SKM-1 treated with dmso at 0.1 percent for 144 hours (cell line): Measurements from ENCODE around the gene BCORL1.

Source experiments
- DNase-seq: peaks from one replicate; lab custom pipeline; 2025; ENCODE audit not compliant: unreplicated experiment; lab: John Stamatoyannopoulos, UW

BCORL1 gene

DNA sequence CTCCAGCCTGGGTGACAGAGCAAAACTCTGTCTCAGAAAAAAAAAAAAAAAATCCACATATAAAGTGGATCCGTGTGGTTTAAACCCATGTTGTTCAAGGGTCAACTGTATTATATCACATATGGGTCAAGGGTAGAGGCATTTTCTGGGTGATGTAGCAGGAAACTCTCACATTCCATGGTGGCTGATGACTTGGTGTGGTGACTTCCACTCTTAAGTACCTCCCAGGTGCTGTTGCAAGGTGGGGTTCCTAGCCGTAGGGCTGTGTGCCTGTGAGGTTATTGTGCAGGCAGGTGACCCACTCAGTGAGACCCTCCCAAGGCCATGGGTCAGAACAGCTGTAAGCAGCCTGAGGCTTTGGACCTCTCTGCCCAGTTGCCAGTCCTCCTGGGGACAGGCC lies 110.8 kb downstream of the BCORL1 start:
- DNase-seq: no peak

DNA sequence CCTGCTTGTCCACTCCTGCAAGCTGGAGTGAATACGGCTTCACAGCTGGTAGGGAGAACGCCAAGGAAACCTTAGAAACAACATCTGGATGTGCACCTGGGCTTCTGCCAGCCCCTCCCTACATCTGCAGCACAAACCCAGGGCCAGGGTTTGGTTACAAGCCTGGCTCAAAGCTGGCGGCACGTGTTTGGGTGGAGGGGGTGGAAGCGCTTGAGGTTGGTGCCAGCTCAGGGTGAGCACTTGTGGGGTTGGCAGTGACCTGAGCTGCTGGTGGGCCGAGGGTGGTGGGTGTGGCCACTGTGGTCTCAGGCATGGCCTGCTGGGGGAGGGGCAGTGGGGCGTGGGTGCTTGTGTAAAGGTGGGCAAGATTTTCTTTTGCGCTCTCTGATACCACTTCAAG lies 112.3 kb downstream of the BCORL1 start:
- no peak for DNase-seq

DNA sequence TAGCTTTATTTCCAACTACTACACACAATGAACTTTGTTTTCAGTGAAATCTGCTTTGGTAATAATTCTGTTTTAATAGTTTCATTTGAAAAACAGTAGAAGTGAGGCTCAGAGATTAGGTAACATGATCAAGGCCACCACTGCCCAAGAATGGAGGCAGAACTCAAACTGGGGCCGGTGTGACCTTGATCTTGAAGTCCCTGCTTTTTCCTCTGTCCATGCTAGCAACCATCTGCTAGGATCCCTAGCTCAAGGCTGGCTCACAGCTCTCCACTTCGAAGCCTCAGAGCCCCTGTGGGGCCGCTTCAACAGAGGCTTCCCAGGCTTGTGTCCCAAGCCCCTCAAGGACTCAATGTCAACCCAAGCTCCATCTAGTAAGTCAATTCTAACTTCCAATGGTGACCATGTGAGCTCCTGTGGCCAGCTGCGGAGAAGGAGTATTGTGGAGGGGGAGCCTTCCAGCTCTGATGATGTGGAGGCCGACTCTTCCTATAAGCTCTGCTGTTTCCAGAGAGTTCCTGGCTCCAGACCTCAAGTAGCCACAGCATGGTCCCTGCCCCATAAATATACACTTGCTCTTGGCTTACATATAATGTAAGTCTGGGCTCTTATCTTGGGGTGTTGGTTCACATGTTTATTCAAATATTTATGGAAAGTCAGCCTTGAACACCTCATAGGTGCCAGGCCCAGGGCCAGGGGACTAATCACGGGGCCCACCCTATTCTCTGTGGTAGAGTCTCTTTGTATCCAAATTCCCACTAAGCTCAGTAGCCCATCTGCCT lies 113.0 kb downstream of the BCORL1 start:
- DNase-seq: no peak

DNA sequence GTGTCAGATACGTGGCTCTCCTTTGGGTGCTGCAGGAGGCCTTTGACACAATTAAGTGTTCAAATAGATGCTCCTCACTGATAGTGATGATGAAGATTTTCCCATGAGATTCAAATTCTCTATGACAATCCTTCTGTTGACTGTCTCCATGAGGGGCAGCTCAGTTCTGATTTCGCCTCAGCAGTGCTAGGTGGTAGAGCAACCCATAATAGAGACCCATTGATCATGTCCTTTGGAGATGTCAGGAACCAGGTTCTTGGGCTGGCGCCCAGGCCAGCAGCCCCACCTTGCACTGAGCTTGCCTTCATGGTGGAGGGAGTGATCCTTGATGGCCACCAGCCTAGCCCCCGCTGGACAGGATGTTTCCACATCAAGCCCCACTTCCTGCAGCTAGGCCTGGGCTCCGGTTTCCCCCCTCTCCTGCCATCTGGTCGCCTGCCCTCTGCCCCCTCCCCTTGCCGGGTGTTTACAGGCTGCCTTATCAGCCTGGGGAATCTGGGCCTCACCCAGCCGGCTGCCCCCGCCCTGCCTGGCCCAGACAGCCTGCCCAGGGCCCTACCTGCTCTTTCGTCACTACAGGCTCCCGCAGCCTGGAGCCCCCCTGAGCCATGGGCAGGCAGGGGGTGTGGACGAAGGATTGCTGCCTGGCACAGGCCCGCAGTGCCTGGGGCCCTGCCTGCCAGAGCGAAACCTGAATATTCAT lies 115.2 kb downstream of the BCORL1 start:
- DNase-seq: no peak

DNA sequence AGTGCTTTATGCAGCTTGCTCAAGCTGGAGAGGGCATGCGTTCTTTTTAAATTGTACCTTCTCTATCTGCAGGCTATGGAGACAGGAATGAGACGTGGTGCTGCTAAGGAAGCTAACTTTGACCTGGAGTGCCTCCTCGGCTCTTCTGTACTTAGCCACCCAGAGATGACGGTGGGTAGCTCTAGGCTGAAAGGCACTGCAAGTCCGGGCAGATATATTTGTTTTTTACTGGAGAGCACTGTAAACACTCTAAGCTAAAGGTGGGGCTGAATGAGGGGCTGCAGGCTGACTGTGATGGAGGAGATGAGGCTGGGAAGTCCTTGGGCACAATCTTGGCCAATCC lies 115.7 kb downstream of the BCORL1 start:
- DNase-seq: no peak

DNA sequence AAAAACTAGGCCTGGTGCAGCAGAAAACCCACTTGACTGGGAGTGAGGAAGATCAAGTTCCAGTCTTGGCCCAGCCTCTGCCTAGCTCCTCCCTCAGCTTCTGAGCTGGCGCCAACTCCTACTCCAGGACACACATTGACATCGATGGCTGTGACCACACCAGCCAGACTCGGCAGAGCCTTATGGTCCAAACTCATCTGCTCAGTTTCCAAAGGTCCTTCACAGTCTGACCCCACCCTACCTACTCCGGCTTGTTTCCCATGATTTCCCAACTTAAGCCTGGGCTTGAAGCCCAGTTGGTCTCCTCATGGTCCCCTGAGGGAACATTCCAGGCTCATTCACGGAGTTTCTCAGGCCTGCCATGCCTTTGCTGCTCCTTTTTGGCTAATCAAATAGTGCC lies 117.7 kb downstream of the BCORL1 start:
- no peak for DNase-seq

DNA sequence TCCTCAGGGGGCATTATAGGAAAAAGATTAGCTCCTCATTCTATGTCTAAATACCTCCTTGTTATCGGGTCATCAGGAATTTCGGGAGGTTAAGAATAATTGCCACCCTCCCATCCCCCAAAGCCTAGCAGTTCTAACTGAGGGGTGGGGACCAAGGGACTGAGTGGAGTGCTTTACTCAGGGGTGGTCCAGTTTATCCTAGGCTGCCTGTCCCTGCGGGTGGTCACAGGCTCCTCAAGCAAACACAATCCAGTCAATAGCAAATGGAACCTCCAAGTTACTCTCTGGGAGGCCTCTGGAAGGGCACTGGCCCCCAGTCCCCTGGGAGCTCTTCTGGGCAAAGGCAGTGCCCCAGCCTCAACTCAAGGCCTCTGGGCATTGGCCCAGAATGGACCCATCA lies 121.2 kb downstream of the BCORL1 start:
- DNase-seq: no peak

DNA sequence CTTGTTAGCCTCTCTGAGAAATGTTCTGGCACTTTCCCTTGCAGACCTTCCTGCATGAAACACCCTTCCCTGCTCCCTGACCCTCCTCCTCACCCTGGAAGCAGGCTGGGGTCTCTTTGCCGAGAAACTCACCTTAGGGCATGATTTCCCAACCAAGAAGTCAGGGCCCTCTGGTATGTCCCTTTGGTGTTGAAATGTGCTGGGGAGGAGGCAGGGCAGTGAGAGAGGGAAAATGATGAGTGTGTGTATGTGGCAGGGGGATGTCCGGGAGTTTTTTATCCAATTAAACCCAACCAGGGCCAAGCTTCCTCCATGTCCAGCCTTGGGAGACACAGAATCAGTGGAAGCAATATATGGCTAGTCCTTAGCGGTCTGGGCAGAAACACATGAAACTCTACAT lies 122.8 kb downstream of the BCORL1 start:
- DNase-seq: no peak

DNA sequence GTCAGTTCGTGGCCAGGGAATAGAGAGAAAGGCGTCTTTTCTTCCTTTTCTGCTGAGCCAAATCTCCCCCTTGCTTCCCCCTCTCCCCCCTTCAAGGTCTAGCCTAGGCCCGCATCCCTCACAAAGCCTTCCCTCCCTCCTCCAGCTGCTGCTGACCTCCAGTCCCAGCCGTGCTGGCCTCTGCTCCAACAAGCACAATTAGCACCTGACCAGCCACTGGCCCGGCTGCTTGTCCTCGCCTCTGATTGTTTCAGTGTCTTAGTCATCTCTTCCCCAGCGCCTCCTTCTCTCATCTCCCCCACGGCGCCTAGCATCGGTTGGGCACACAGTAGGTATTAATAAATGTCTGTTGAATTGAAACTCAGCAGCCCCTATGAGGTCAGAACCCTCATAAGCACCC lies 123.6 kb downstream of the BCORL1 start:
- DNase-seq: no peak
